Suppressor macrophage treated with lipopolysaccharide for 1 hour (primary cell): ENCODE measurements around the gene SHPK.
A peak's percentile ranks its signal among the peaks of the same experiment; 100 is the strongest.

Source experiments
- DNase-seq, 3 donors: peaks; one replicate each; pipeline ENCODE4 v3.0.0-alpha.2; 2020 to 2022

Gene SHPK

DNA sequence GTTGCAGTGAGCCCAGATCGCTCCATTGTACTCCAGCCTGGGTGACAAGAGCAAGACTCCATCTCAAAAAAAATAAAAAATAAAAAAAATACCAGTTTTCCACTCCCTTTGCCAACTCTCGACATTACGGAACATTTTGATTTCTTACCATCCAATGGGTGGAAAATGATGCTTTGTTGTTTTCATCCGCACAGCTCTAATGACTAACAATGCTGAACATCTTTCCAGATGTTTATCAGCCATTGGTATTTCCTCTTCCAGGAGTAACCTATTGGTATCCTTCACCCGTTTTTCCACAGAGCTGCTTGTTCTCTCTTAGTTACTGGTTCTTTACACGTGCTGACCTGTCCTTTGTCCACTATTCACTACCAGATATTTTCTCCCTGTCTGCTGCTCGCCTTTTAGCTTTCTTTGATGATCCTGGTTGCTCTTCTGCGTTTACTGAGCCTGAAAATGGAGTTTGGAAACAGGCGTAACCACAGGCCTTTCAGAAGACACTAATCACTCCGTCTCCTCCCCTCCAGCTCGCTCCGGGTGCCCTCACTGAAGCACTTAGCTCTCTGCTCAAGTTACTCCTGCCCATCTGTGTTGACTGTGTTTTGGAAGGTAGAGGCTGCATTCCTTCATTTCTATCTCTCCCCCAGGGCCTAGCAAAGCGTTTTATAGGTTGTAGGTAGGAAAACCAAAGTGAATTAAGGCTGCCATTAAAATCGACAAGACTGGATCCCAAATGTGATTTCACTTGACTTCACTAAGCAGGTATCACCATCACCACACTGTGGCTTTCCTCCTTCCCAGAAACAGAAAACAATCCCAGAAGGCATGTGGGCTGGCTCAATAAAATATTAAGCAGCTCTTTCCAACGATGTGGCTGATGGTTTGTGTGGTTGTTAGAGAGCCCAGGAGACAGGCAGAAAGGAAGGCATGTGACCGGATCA lies 8.9 kb downstream of the SHPK start:
- DNase-seq, result no peak

DNA sequence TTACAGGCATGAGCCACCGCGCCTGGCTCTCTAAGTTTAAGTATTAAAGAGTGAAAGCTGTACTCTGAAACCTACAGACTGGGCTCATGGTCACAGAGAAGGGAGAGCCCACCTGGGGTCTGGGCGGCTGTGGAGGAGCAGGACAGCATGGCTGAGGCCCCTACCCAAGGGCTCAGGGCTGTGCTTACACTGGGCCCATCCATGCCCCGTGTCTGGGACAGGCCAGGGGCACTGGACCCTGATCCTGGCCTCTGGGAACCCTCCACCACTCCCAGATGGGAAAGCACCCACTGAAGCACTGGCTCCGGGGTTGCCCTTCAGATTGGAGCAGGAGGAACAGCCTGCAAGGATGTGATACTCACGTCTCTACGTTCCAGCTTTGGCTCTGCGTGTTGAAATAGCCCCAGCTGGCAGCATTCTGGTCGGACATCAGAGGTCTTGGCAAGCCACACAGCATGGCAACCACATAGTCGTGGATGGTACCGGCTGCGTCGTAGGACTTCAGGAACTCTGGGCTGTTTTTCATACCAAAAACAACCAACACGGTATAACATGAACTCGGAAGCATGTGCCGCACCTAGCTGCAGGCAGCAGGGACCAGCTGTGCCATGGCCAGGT lies 13.0 kb downstream of the SHPK start:
- no peak for DNase-seq

DNA sequence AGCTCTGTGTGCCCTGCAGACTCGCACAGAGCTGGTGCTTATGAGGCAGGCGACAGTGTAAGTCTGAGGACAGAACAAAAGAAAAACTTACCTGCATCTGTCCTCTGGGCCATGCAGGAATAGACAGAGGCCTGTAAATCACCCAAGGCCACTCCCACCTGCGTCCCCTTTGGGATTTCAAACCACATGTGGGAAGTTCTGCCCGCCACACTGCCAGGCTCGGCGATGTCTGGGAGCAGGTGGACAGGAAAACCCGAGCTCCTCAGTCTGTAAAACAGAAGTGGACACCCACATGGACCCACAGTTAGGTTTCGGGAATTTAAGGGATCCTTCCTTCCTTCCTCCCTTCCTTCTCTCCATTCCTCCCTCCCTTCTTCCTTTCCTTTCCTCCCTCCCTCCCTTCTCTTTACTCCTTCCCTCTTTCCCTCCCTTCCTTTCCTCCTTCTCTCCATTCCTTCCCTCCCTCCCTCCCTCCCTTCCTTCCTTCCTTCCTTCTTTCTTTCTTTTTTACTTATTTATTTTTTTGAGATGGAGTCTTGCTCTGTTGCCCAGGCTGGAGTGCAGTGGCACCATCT lies 14.8 kb downstream of the SHPK start:
- DNase-seq, result no peak

DNA sequence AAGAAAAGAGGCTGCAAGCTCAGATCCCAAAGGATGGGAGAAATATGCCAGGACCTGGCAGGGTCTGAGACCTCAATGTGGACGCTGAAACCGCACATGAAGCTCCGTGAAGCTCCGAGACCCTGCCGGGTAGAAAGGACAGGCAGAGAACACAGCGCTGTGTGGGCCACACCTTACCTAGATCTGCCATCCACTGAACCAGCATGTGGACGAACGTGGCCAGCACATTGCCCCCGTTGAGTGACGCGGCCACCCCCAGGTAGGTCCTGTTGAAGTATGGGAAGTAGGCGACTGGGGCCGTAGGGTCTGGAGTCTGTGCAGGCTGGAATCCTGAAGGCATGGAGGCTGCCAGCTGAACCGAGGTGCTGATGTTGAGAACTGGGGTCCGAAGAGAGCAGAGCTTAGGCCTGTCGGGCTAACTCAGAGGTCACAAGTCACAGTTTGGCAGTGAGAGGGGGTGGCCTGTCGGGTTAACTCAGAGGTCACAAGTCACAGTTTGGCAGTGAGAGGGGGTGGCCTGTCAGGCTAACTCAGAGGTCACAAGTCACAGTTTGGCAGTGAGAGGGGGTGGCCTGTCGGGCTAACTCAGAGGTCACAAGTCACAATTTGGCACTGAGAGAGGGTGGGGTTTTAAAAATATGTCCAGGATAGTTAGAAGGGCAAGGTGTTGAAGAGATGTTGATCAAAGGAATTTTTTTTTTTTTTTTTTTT lies 20.7 kb downstream of the SHPK start:
- no peak for DNase-seq

DNA sequence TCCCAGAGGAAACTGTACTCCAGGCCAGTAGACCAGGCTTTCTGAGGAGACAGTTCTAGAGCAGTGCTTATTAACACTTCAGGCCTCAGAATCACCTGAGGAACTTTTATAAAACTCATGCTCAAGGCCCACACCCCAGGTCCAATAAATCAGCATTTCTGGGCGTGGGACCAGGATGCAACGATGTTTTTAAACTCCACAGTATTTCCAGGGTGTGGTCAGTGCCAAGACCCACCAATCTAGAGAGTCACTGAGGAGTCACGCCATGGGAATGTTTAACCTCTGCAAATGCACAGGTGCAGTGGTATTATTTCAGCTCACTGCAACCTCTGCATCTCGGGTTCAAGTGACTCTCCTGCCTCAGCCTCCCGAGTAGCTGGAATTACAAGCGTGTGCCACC lies 22.9 kb downstream of the SHPK start:
- DNase-seq, result no peak

DNA sequence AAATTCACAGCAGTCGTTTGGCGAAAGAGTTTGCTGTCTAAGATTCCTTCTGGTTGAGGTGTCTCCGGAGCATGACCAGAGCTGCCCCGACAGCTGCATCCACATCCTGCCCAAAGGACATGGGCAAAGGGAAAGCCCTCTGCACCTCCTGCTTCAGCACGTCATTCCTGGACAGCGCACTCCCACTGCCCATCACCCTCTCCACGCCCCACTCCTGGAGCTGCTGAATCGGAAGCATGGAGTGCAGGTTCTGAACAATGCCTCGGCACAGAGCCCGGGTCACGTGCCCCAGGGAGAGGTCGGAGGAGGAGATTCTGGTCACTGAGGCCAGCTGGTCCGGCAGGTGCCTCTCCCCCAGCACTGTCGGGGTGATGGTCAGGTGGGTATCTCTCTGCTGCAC lies 25.5 kb downstream of the SHPK start:
- no peak for DNase-seq

DNA sequence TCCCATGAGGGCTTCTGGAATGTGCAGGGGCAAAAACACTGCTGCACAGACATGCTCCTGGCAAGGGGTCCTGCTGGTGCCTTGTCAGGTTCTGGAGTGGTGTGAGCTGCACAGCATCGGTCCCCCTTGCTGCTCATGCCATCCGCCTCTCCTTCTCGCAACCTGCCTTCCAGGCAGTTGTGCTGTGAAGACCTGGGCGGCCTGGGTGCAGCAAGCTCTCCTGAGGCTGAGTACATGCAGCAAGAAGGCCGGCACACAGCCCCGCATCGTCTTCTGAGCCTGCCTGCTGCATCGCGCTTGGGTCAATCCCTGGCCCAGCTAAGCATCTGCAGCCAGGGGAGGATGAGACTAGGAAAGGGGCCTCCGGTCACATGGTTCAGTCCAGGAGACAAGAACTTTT lies 26.4 kb downstream of the SHPK start:
- DNase-seq, result no peak

DNA sequence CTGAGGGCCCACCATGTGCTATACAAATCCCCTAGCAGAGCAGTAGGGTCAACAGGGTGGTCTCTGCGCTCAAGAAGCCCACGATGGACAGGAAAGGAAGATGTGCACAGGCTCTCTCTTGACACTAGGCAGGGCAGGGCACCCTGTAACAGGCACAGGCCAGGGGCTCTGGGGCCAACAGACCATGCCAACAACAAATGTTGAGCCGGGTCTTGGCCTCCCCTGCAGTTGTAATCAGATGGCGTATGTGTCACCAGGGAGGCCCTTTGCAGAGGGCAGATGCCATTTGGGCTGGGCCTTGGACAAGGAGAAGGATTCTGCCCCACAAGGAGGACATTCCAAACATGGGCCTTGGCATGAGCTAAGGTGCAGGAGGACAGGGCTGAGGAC lies 32.2 kb downstream of the SHPK start:
- DNase-seq, result no peak

DNA sequence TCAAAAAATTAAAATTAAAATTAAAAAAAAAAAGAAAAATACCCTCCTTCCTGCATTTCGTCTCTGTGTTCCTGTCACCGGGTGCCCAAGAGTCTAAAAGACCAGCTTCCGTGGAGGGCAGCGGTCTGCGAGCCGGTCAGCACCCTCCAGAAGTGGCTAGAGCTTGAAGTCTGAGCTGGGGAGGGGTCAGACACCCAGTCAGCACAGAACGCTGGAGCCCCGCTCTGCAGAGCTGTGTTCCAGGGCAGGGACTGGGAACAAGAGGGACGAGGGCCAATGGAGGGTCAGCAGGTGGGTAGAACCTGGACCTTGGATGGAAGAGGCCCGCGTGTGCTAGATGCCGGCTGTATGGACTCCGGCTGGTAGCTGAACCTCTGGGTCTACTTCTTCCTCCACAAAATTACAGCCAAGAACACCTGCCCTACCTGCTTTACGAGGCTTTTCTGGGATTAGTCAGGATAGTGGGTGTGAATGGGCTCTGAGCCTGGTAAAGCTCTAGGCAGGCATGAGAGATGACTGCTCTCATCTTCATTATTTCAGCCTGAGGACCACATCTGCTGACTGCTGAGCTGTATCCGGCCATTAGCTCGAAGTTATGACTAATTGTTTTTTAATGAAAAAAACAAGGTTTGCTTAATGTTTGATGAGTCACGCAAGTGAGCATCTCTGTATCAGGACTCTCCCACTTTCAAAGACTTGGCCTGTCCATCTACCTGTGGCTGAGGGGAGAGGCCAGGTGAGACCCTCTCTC lies 32.8 kb downstream of the SHPK start:
- DNase-seq, result peak in 1 of 3 donors; percentile 22

DNA sequence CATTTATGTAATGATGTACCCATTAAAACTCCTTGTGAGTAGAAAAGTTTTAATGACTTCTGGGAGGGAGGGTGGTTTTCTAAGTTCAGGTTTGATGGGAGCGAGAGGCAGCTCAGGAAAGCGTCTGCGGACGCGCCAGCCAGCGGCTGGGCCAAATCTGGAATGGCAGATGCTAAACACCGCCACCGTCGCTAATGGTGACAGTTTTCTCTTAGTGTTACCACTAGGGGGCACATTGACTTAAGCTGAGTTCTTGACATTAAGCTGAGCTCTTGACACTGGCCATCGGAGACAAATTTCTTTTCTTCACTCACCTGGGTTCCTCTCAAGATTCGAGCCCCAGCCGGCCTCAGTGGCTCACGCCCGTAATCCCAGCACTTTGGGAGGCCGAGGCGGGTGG lies 33.6 kb downstream of the SHPK start:
- peak; percentile 54 to 62 (median 58) for DNase-seq

DNA sequence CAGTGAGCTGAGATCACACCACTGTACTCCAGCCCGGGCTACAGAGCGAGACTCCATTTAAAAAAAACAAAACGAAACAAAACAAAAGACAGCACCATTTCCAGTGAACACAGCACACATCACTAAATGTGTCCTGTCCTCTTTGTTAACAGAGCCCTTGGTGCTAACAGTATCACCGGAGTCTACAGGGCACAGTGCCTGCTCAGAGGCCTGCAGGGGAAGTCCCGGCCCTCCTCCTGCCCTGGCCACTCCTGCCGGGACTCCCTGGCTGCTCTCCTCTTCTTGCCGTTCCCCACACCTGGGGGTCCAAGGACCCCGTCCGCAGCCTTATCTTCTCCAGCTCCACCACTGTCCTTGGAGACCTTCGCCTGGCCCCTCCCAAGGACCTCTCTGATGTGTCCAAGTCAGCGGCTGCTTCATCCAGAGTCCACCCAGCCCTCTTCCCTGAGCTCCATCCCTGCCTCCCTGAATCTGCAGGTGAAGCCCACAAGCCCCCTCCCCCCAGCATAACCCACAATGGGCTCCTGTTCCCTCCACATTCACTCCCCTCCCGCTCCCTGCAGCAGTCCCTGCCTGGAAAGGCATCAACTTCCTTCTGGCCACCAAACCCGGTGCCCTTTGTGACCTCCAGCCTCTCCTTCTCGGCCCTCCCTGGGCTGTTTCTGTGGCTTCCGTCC lies 35.4 kb downstream of the SHPK start:
- DNase-seq, result no peak

DNA sequence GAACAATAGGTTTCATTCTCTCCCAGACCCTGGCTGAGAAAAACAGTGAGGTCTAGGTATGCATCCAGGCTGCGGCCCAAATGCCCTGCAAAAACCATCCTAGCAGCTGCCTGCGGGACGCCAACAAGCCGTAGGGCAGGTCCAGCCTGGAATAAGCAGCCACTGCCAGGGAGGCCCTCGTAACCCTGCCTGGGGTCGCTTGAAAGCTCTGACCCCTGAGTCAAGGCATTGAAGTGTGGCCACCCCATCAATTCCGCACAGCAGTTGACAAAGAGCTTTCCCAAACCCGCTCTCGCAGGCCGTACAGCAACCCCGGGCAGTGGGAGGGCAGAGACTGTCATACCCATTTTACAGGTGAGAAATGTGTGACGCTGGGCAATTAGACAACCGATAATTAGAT lies 38.0 kb downstream of the SHPK start:
- no peak for DNase-seq

DNA sequence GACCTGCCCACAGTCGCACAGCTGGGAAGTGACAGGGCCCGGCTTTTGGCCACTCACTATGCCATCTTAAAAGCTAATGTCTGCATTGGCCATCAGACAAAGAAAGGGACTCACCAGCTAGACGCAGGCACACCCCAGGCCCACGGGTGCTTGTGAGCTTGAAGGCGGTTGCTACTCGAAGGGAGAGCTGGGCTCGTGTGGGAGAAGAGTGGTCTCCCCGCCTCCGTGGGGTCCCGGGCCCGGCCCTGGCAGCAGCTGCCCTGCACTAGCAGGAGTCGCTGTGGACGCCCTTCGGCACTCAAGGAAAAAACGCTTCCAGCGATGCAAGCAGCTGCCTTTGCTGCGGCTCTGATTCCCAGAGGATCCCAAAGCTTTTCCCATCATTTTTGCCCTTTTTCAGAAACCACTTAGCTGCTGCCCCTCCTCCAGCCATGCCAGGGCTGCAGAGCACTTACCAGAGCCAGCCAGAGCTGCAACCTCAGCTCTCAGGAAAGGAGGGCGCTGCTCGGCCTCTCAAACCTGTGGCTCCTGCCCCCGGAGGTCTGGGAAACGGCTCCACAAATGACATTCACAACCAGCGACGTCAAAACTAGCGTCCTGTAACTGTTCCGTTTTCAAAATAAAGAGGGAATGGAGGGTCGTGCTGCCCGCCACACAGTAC lies 39.1 kb downstream of the SHPK start:
- DNase-seq, result no peak

DNA sequence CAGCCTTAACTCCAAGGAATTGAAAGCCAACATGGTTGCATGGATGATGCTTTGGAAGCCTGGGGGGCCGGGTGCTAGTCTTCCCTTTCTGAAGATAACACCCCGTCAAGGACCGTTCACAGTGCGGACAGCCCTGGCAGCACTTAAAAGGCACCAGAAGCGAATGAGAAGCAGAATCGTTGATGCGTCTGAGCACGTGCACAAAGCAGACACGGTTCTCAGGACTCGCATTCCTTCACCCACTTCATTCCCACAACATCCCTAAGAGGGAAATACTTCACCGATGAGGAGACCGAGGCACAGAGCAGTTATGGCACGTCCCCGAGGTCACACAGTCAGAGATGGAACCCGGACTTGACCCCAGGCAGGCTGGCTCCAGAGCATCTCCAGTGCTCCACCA lies 41.1 kb downstream of the SHPK start:
- DNase-seq, result no peak

DNA sequence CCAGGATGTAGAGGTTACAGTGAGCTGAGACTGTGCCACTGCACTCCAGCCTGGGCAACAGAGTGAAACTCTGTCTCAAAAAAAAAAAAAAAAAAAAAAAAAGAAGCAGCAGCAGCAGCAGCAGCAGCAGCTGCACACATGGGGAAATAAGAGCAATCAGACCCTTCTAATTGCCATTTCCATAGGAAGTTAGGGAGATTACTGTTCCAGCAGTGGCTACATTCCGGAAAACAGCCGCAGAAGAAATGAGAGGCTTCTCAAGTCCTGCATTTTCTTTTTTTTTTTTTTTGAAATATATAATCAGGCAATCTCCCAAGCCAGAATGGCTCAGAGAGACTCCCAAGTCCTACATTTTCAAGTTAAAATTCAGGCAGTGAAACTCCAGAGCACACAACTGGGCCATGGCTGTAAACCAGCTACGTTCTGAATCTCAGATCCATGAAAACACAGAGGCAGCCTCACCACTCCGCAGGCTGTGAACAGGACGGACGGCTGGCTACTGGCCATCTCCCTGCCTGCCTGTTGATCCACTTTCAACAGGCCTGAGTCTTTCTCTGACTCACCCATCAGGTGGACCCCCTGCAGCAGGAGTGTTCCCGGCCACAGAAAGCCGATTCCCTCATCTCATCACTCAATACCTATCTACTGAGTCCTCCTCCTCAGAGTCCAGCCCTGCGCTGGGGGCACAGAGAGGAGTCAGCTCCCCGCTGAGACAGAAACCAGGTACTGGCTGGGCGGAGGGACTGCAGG lies 41.8 kb downstream of the SHPK start:
- DNase-seq, result no peak

DNA sequence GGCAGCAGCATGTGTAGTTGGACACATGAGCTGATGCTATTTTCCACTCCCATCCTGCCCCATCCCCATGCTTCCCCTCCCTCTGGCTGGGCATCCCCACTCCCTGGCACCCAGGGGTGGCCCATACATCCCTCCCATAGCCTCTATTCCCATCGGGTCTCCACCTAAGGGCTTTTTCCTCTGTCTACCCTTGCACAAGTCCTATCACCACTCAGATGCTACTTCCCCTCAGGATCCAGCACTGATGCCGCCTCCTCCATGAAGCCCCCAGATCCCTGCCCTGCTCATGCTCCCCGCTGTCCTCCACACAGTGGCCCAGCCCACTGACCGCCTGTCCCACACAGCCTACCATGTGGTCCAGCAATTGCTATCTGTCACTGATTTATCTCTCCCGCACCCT lies 42.7 kb downstream of the SHPK start:
- DNase-seq, result no peak

DNA sequence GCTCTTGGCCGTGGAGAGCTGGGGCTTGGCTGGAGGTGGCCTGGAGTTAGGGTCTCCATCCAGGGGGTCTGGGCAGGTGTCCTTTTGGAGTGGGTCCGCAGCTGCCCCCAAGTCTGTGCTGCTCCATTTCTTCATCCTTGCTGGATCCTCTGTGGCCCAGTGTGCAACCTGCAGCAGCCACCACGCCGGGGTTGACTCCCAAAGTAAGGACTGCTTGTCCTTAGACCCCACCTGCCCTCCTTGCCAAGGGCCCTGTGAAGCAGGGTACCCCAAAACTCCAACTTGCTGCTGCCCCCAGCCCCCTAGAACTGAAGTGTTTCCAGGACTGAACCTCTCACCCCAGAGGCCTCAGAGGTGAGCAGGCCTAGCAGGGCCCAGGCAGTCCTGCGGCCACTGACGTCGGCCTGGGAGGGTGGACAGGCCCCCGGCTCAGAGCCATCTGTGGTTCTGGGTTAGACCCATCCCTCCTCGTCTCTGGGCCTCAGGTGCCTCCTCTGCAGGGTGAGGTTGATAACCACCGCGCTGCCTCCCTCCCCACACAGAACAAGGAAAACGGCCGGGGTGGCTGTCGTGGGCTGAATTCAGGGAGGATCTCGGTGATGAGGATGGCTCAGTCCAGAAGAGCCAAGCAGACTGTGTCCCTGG lies 43.7 kb downstream of the SHPK start:
- DNase-seq, result no peak

DNA sequence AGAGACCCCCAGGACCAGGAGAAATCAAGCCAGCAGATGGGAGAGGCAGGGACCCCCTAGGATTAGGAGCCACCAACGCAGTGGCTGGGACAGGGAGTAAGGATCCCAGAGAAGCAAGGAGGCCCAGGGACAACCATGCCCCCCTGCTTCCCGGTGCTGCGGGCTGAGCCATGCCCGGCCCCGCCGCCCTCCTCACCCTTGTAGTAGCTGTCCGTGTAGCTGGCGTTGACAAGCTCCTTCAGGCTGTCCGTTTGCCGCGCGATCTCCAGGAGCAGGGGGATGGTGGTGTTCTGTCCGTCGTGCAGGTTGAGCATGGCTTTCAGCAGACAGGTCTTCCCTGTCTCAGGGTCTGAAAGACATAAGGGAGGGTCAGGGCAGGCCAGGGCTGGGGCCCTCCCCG lies 45.3 kb downstream of the SHPK start:
- DNase-seq, result no peak

DNA sequence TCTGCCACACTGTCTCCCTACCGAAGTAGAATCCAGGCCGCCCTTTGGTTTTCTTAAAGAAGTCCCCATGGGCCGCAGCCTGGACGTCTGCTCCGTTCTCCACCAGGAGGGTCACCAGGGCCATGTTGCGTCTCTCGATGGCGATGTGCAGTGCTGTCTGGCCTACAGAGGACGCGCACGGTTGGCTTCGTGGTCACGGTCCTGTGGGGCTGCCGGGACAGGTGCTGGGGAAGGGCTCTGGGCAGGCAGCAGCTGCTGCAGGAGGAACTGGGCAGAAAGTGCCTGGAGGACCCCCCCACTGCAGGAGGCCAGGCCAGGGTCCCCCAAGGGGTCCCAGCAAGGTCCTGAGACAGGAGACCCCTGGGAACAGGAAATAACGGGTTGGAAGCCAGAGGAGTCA lies 45.8 kb downstream of the SHPK start:
- DNase-seq, result no peak

DNA sequence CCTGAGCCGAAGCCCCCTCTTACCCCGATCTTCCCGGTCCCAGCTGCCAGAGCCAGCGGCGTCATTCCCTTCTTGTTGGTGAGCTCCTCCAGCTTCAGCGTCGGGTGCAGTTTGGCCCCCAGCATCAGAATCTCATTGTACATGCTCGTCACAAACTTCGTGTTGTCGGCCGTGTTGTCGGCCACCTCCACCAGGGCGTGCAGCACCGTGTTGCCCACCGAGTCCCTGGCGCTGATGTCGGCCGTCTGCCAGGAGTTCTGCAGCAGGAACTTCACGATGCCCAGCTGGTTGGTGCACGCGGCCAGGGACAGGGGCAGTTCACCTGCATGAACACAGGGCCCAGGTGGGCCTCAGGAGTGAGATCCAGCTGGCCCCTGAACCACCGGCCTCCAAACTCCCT lies 46.3 kb downstream of the SHPK start:
- no peak for DNase-seq
